Forelimb muscle (tissue), 1 donor: ENCODE results near the gene ERP27. TPM values are rescaled to one million over a fixed set of nuclear protein-coding genes. Genes with fewer than 3 reads are reported as not detected.

Experiments used
- DNase-seq: peaks from one replicate; pipeline ENCODE4 v3.0.0-alpha.2; 2013; ENCODE audit warnings: low read depth
- polyA plus RNA-seq: library from polyadenylated mRNA; unstranded; fragments of 120-200 nt; gene quantifications from one replicate; pipeline ENCODE4 v1.2.1, GENCODE V29; 2013; ENCODE audit not compliant: insufficient read length

ERP27 gene
- polyA plus RNA-seq, 1 donor, result 0.11 TPM

DNA sequence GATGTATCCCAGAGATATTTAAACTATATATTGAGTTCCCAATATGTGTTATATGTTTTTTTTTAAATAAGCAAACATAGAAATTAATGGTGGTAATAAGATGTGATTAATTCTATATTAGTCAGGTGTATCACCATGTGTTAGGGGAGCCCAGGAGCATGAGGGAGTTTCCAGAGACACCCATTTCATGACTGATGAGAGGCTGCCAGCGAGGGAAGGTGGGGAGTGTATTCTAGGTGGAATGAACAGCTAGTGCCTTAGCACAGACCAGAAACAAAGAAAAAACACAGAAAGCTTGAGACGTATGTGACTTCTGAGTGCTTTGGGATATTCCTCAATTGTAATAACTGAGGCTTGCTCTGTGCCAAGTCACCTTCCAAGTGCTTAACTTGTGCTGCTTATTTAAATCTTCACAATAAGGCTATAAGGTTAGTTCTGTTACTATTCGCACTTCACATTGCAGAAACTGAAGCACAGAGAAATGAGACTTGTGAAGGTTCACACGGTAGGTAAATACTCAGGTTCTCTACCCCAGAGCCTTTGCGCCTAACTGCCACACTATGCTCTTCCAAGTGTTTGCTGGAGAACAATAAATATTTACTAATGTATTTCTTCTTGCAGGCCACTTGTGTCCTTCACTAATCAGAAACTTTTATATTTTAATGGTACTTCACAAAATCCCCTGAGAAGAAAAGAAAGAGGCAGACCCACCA is 34.8 kb downstream of the ERP27 start:
- DNase-seq, result no peak

DNA sequence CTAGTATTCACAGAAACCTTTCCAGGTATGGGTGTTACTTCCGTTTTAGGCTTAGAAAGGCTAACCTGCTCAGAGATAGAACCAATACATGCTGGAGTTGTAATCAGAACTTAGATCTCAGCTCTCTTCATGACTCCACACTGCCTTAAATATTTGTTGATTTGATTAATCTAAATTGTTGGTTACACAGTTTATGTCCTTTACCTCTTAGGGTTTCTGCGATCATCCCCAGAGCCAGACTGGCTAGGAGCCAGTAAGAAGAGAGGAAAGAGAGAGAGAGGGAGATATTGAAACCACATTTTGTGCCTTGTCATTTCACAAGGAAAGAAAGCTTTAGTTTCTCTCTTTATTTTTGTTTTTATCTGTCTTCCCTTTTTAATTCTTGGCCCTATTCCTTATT is 35.9 kb downstream of the ERP27 start:
- no peak for DNase-seq

DNA sequence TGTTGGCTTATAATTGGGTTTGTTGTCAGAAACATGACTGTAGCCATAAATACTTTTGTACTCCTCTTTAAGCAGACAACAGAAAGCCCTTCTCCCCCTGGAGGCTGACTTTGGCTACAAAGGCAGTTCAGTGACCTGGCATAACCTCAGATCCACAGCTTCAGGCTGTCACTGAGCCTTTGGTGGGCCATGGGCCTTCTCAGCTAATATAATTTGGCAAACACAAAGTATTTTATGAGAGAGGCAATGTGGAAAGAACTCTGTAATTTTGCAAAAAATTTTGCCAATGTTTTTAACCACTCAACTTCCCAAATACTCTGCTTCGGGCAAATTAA is 37.1 kb downstream of the ERP27 start:
- no peak for DNase-seq

DNA sequence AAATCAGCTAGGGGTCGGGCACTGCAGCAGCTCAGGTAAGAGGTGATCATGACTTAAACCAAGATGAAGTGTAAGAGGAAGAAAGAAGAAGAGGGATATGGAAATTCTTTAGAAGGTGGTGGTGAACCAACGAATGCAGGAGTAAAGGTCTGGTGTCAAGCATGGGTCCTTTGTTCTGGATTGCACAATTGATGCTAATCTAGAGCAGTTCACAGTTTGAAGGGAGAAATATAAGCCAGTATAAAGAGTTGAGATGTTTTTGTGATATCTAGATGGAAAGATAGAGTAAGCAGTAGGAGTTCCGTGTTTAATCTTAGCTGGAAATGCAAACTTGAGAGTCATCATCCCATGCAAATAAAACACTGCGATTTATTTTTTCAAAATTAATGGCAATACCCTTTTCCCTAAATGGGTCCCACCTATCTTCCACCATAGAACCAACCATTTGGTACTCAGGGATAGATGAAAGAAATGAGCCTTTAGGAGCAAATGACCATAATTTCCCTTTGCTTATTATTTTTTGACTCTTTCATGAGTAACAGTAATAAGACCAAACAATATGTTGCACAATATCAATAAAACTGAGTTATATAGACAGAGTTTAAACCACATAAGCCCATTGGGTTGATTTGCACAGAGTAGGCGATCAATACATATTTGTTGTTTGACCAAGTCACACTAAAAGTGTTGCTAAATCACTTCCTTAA is 37.7 kb downstream of the ERP27 start:
- DNase-seq, result no peak

- peak; percentile 82 for DNase-seq
Measured at GRCh38 chr12:14896521-14897169, 41.7 kb downstream of the ERP27 start.

GRCh38 chr12:14893506-14894250 is 44.7 kb downstream of the ERP27 start:
- DNase-seq, result peak; percentile 79

DNA sequence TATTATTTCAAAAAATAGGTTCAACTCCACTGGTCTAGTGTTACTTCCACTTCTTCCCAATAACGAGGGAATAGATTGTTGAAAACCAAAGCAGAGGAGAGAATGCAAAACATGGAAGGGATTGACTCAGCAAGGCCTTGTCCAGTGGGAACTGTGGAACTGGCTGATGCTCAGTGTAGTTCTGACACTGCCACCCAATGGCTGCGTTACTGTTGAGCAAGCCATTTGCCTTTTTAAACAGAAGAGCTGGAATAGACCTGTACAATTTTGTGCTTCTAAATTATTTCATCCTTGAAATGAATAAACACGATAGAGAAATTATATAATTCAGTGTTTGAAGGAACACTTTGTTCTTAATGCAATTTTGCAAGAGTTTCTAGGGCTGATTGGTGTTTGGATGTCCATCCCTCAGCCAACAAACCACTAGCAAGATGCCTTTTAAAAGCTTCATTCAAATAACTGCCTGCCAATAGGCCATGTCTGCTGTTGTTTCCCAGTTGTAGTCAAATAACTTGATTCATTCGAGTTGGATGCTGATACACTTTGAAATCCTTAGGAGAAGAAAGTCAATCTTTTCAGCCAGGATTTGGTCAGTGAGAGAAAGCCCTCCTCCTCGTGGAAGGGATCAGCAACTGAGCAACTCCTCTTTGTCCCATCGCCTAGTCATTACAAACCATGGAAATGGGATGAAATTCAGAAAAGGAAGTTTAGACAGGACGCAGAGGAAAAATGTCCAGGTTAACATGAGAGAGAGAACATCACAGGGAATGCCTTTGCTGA is 45.4 kb downstream of the ERP27 start:
- DNase-seq, result peak; percentile 74

GRCh38 chr12:14890701-14891100 is 47.6 kb downstream of the ERP27 start:
- DNase-seq, result no peak

- no peak for DNase-seq
Measured at GRCh38 chr12:14886271-14886670, 52.1 kb downstream of the ERP27 start.

DNA sequence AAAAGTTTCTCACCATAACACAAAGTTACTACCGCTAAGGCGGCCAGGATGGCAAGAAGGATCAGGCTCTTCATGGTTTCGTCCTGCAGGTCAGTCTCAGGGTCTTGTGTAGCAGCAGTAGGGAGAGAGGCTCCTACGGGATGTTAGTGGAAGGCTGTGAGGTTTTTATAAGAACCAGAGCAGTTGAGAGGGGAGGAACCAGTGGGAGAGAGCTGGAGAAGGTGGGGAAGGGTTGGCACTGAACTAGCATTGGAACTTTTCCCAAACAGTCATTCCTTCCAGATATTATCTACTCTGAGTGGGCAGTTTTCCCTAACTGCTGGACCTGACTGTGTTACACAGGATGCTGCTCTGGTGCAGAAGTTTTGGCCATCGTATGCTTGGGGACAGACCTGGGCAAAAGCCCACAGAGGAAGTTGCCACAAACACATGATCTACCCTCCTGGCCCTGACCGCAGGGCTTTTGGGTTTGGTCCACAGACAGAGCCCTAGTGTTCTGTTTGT is 52.6 kb downstream of the ERP27 start, which contains the start of gene MGP:
MGP (minus strand) TSS at position 137 of the 504 bp plus-strand sequence; CDS start at position 74, 63 bp downstream.
- peak; percentile 80 for DNase-seq

DNA sequence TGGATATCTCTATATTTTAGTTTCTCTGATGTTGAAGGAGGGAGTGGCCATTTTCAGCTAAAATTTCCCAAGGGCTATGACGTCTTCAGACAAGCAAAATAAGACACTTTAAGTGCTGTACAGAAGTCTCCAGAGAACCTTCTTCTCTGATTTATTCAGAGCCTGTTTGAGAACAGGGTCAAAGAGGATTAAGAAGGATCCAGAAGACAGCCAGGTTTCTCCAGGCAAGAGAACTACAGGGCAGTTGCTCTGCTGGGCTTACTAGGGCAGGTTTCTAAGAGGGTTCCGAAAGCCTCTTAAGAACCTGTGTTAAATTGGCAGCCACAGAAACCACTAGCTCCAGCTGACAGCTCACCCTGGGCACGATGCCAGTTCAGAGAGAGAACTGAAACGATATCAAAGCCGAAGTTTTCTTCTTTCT is 53.9 kb downstream of the ERP27 start:
- DNase-seq, result peak; percentile 84

DNA sequence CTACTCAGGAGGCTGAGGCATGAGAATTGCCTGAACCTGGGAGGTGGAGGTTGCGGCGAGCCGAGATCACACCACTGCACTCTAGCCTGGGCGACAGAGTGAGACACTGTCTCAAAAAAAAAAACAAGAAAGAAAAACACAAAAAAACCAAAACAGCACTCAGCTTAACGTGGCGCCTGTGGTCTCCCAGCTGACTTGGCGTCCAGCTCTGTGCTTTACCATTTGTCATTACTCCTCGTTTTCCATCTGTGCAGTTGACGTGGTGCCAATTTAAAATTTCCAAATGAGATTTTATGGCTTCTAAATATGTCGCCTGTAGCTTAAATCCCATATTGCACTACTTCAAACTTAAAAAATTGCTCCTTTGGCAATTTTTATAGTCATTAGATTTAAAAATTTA is 54.7 kb downstream of the ERP27 start:
- DNase-seq, result peak; percentile 87

GRCh38 chr12:14880890-14881453 is 57.4 kb downstream of the ERP27 start:
- DNase-seq, result no peak

GRCh38 chr12:14879222-14879933 is 59.0 kb downstream of the ERP27 start:
- DNase-seq, result no peak

GRCh38 chr12:14878488-14878887 is 59.8 kb downstream of the ERP27 start:
- no peak for DNase-seq

- DNase-seq, result no peak
Measured at GRCh38 chr12:14876833-14877232, 61.5 kb downstream of the ERP27 start.

GRCh38 chr12:14874882-14875281 is 63.5 kb downstream of the ERP27 start:
- DNase-seq, result no peak

DNA sequence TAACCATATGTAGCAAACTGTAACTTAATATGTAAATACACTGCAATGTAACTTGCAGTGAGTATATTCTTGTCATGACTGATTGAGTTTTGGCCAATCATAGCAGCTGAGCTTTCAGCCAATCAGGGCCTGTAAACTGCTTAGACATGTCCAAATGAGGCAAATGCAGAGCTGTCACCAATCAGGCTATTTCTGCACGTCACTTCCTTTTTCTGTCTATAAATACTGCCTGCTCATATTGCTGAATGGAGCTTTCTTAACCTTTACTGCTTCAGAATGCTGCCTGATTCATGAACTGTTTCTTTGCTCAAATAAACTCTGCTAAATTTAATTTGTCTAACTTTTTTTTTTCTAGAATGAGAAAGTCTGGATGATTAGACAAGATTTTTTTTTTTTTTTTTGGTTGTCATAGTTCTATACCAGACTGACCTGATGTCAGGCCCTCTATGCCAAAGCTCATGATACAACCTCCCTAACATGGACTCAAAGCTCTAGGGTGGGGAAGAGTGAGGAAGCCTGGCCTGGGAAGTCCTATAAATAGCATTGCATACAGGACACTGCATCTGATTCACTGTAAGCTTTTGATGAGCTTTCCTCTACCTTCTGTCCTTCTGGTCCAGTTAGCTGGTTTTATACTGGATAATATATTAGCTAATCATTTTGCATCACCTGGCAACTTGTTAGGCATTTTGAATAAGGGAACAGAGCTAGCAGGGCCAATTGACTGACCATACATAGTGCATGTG is 64.7 kb downstream of the ERP27 start:
- no peak for DNase-seq

DNA sequence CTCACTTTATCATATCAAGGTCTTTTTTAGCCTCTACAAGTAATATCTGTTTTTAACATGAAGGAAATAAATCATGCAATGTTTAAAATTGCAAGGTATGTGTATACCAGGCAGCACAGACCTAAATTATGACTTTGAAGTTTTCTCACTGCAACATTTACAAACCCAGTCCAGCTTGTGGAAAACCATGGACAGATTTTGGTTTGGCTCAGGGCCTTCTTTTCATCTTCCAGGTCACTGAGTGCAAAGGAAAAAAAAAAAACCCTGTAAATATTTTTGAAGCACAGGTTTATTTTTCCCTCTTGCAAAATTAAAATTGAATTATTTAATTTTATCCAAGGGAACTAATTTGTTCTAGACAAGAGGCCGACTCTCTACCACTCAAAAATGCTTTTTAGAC is 66.5 kb downstream of the ERP27 start:
- no peak for DNase-seq
